ENCODE measurements around the gene SLC41A1.

Gene SLC41A1

GRCh38 chr1:205767248-205767647 is 45.8 kb downstream of the SLC41A1 start:
- no peak for TF ChIP-seq CTCF (IDR thresholded peaks at IDR 0.05; ENCODE audit: control extremely low read depth, extremely low read depth, low read depth, missing control alignments)

DNA sequence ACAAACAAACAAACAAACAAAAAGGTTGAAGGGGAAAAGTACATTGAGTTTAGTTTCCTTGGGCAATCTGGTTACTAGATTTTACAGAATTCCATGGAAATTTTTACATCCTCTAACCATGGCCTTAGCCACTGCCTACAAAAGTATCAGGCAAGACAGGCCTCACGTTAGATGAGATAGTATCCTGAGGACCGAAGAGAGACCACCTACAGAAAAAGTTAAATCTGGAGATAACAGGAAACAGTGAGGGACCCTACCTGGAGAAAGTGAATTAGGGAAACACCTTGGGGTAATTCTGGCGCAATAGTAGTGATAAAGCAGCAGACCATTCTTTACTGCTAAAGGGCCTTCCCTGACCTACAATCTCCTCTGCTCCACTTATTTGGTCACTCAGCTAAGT is 46.4 kb downstream of the SLC41A1 start:
- ChIA-PET CTCF (interaction anchor here (1.1 to 1.6 kb wide), 2 partner anchors 8 to 175 kb away, joined by 3 to 4 read pairs; no protein-coding TSS in a partner anchor), POLR2A (no interaction called here)
- DNase-seq (ENCODE audit: extremely low spot score): no peak
- TF ChIP-seq CTCF (IDR thresholded peaks at IDR 0.05; ENCODE audit: control extremely low read depth, extremely low read depth, low read depth, missing control alignments): no peak

More at GRCh38 chr1:205767248-205767647, 45.8 kb downstream of the SLC41A1 start:
- ChIA-PET POLR2A (no interaction called here), CTCF (interaction anchor here (1.1 kb wide), 1 partner anchor 8 kb away, joined by 3 read pairs; no protein-coding TSS in a partner anchor)
- DNase-seq (ENCODE audit: extremely low spot score): no peak

DNA sequence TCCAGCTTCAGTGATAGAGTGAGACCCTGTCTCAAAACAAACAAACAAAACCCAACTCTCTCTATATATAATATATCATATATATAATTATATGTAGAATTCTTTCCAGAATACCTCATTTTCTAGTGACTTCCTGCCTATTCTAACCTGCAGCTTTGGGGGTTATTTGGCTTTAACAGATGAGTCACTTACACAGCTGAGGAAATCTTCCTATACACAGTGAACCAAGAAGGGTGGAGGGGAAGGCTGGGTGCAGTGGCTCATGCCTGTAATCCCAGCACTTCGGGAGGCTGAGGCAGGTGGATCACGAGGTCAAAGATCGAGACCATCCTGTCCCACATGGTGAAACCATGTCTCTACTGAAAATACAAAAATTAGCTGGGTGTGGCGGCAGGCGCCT is 47.0 kb downstream of the SLC41A1 start:
- TF ChIP-seq CTCF (IDR thresholded peaks at IDR 0.05; ENCODE audit: control extremely low read depth, extremely low read depth, low read depth, missing control alignments): no peak
- CTCF ChIA-PET: interaction anchor here (1.6 kb wide), 1 partner anchor 174 kb away, joined by 4 read pairs; no protein-coding TSS in a partner anchor
- no peak for DNase-seq (ENCODE audit: extremely low spot score)
- POLR2A ChIA-PET: no interaction called here

DNA sequence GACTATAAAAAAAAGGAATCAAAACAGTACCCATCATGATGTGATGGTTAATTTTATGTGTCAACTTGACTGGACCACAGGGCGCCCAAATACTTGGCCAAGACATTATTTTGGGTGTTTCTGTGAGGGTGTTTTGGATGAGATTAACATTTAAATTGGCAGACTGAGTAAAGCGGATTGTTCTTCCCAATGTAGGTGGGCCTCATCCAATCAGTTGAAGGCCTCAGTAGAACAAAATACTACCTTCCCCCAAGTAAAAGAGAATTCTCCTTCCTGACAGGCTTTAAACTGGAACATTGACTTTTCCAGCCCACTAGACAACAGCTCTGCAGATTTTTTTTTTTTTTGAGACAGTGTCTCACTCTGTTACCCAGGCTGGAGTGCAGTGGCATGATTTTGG is 48.4 kb downstream of the SLC41A1 start:
- CTCF ChIA-PET: interaction anchor here (2.4 kb wide), 1 partner anchor 213 kb away, joined by 7 read pairs; no protein-coding TSS in a partner anchor
- TF ChIP-seq CTCF (IDR thresholded peaks at IDR 0.05; ENCODE audit: control extremely low read depth, extremely low read depth, low read depth, missing control alignments): no peak
- POLR2A ChIA-PET: no interaction called here
- DNase-seq (ENCODE audit: extremely low spot score): no peak

DNA sequence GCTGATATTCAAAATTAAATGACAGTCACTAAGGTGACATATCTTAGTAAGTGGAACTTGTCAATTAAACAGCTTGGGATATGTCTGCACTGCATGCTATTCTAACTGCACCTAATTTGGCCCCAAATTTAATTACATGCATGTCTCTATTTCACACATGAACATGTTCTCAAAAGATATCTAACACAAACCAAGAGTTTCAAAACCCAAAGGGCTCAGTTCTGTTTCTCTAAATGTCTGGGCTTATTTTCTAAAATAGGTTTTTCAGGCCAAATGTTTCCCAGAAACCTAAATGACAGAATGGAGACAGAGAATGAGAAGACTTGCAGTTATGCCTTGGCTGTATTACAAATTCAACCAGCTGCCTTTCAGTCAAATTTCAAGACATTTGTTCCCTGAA is 49.0 kb downstream of the SLC41A1 start:
- TF ChIP-seq CTCF (IDR thresholded peaks at IDR 0.05; ENCODE audit: control extremely low read depth, extremely low read depth, low read depth, missing control alignments): no peak
- CTCF ChIA-PET: interaction anchor here (1.1 to 2.4 kb wide), 2 partner anchors 10 to 213 kb away, joined by 3 to 7 read pairs; no protein-coding TSS in a partner anchor
- DNase-seq (ENCODE audit: extremely low spot score): no peak
- POLR2A ChIA-PET: no interaction called here

GRCh38 chr1:205760606-205761005 is 52.4 kb downstream of the SLC41A1 start:
- no peak for TF ChIP-seq CTCF (IDR thresholded peaks at IDR 0.05; ENCODE audit: control extremely low read depth, extremely low read depth, low read depth, missing control alignments)
- no peak for DNase-seq (ENCODE audit: extremely low spot score)
- ChIA-PET POLR2A (no interaction called here), CTCF (interaction anchor here (0.9 to 1.2 kb wide), 3 partner anchors 16 to 102 kb away, joined by 3 to 4 read pairs (median 4); no protein-coding TSS in a partner anchor)

Measured in GM10248 (cell line).